Neural cell (in vitro differentiated cells): Measurements from ENCODE around the gene AKAP6. TPM values are rescaled to one million over a fixed set of nuclear protein-coding genes. Genes with fewer than 3 reads are reported as not detected.

Experiments used
- H2AFZ ChIP-seq: fragments of 200-600, 300-800 bp; sonication (generic), shearing (Covaris generic); 2 replicates; pipeline ENCODE4 v1.6.0; 2014; ENCODE audit warnings: low read depth, mild to moderate bottlenecking, antibody characterized with exemption, low read length, moderate library complexity
- H3F3A ChIP-seq: fragments of 200-600 bp; shearing (Covaris generic); 2 replicates; pipeline ENCODE4 v1.6.1; 2016; ENCODE audit warnings: mild to moderate bottlenecking, moderate library complexity, mixed read lengths, antibody characterized with exemption, low read length; ENCODE audit not compliant: insufficient read depth, poor library complexity, severe bottlenecking
- H3K27ac ChIP-seq: fragments of 200-600, 300-800 bp; sonication (generic), shearing (Covaris generic); 2 replicates; pipeline ENCODE4 v1.5.1; 2014; ENCODE audit warnings: mild to moderate bottlenecking, low read length, moderate library complexity
- H3K27me3 ChIP-seq: fragments of 300-800, 200-600 bp; sonication (generic), shearing (Covaris generic); 2 replicates; pipeline ENCODE4 v1.6.0; 2014; ENCODE audit warnings: mild to moderate bottlenecking, low read depth, low read length, moderate library complexity; ENCODE audit not compliant: insufficient read depth
- H3K36me3 ChIP-seq: fragments of 300-800, 200-600 bp; sonication (generic), shearing (Covaris generic); 2 replicates; pipeline ENCODE4 v1.5.1; 2014; ENCODE audit warnings: mild to moderate bottlenecking, antibody characterized with exemption, low read length, moderate library complexity; ENCODE audit not compliant: insufficient read depth
- H3K4me2 ChIP-seq: fragments of 300-800, 200-600 bp; sonication (generic), shearing (Covaris generic); 2 replicates; pipeline ENCODE4 v1.6.0; 2014; ENCODE audit warnings: mild to moderate bottlenecking, low read length
- H3K4me3 ChIP-seq: fragments of 300-800, 200-600 bp; sonication (generic), shearing (Covaris generic); 2 replicates; pipeline ENCODE4 v1.5.1; 2014; ENCODE audit warnings: mild to moderate bottlenecking, low read length, moderate library complexity
- H3K79me2 ChIP-seq: fragments of 200-600 bp; shearing (Covaris generic); replicated peaks from 2 replicates; pipeline ENCODE4 v1.6.0; 2014; ENCODE audit warnings: mild to moderate bottlenecking, low read length, moderate library complexity; ENCODE audit not compliant: insufficient read depth
- H3K9ac ChIP-seq: fragments of 300-800, 200-600 bp; sonication (generic), shearing (Covaris generic); 2 replicates; pipeline ENCODE4 v1.6.1; 2016; ENCODE audit warnings: mild to moderate bottlenecking, low read length, mixed read lengths
- H3K9me2 ChIP-seq: fragments of 200-600 bp; shearing (Covaris generic); 2 replicates; pipeline ENCODE4 v1.6.1; 2016; ENCODE audit warnings: mild to moderate bottlenecking, low read length, mixed read lengths; ENCODE audit not compliant: insufficient read depth
- H3K9me3 ChIP-seq: fragments of 200-600, 300-800 bp; sonication (generic), shearing (Covaris generic); 2 replicates; pipeline ENCODE4 v1.6.1; 2016; ENCODE audit warnings: mild to moderate bottlenecking, mixed run types, low read length, moderate library complexity, mixed read lengths
- H4K20me1 ChIP-seq: fragments of 200-600 bp; shearing (Covaris generic); 2 replicates; pipeline ENCODE4 v1.6.1; 2016; ENCODE audit warnings: mild to moderate bottlenecking, mixed run types; ENCODE audit not compliant: insufficient read depth
- EP300 ChIP-seq: fragments of 450-650 bp; conservative IDR thresholded peaks from 2 replicates; pipeline ENCODE4 v1.6.1; 2014; ENCODE audit warnings: antibody characterized with exemption, mild to moderate bottlenecking, moderate library complexity; ENCODE audit not compliant: poor library complexity, severe bottlenecking
- EZH2 ChIP-seq: fragments of 200-600, 300-800 bp; shearing (Covaris generic), sonication (generic); IDR thresholded peaks from 2 replicates; pipeline ENCODE4 v1.6.1; 2014; ENCODE audit warnings: antibody characterized with exemption, low read length, borderline replicate concordance, mild to moderate bottlenecking; ENCODE audit not compliant: insufficient read depth, poor library complexity, severe bottlenecking
- MXI1 ChIP-seq: fragments of 450-650 bp; conservative IDR thresholded peaks from 2 replicates; pipeline ENCODE4 v1.6.1; 2014; ENCODE audit warnings: antibody characterized with exemption, mild to moderate bottlenecking; ENCODE audit not compliant: poor library complexity, severe bottlenecking
- POLR2AphosphoS5 ChIP-seq: IDR thresholded peaks from 2 replicates; pipeline ENCODE4 v1.6.1; 2012
- RAD21 ChIP-seq: fragments of 450-650 bp; conservative IDR thresholded peaks from 2 replicates; pipeline ENCODE4 v1.6.1; 2014; ENCODE audit warnings: antibody characterized with exemption, mild to moderate bottlenecking, moderate library complexity
- REST ChIP-seq: IDR thresholded peaks from 2 replicates; pipeline ENCODE4 v1.6.1; 2012; ENCODE audit warnings: borderline replicate concordance
- SMC3 ChIP-seq: fragments of 450-650 bp; conservative IDR thresholded peaks from 2 replicates; pipeline ENCODE4 v1.6.1; 2014; ENCODE audit warnings: antibody characterized with exemption, mild to moderate bottlenecking, moderate library complexity; ENCODE audit not compliant: poor library complexity
- TAF1 ChIP-seq: IDR thresholded peaks from 2 replicates; pipeline ENCODE4 v1.6.1; 2012; ENCODE audit warnings: low read depth
- polyA plus RNA-seq: library from polyadenylated mRNA; depleted of rRNA; stranded (reverse); fragments of >200 nt; gene quantifications from 2 replicates; pipeline ENCODE4 v1.2.3, GENCODE V29; 2014
- TF ChIP-seq, protein P1 (sequence below): fragments of 450-650 bp; IDR thresholded peaks from 2 replicates; pipeline ENCODE4 v1.5.1; 2014; ENCODE audit warnings: antibody characterized with exemption, mild to moderate bottlenecking, moderate library complexity; ENCODE audit not compliant: poor library complexity, severe bottlenecking

Gene AKAP6
- polyA plus RNA-seq, 1 donor from 2014 or later: 15.8 TPM

- Histone ChIP-seq H2AFZ (no peak overlapping the region), H3K36me3 (no peaks in the 10 kb centered on the region), H3F3A (no peaks in the 10 kb centered on the region), H3K4me3 (no peak overlapping the region), H3K9me3 (no peaks in the 10 kb centered on the region), H3K27me3 (no peaks in the 10 kb centered on the region), H3K27ac (no peak overlapping the region), H3K4me2 (no peak overlapping the region), H3K79me2 (no peaks in the 10 kb centered on the region), H3K9ac (no peak overlapping the region), H4K20me1 (no peaks in the 10 kb centered on the region), H3K9me2 (no peaks in the 10 kb centered on the region)
- TF ChIP-seq, protein P1, sequence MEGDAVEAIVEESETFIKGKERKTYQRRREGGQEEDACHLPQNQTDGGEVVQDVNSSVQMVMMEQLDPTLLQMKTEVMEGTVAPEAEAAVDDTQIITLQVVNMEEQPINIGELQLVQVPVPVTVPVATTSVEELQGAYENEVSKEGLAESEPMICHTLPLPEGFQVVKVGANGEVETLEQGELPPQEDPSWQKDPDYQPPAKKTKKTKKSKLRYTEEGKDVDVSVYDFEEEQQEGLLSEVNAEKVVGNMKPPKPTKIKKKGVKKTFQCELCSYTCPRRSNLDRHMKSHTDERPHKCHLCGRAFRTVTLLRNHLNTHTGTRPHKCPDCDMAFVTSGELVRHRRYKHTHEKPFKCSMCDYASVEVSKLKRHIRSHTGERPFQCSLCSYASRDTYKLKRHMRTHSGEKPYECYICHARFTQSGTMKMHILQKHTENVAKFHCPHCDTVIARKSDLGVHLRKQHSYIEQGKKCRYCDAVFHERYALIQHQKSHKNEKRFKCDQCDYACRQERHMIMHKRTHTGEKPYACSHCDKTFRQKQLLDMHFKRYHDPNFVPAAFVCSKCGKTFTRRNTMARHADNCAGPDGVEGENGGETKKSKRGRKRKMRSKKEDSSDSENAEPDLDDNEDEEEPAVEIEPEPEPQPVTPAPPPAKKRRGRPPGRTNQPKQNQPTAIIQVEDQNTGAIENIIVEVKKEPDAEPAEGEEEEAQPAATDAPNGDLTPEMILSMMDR: no peak
- TF ChIP-seq SMC3: no peak
- TF ChIP-seq POLR2AphosphoS5: no peak
- TF ChIP-seq REST: no peak
- no peak for TF ChIP-seq TAF1
- no peak for TF ChIP-seq RAD21
- no peak for TF ChIP-seq EP300
- TF ChIP-seq EZH2: no peak
- TF ChIP-seq MXI1: no peak
Measured at GRCh38 chr14:32713856-32714255, 384.8 kb downstream of the AKAP6 start.

GRCh38 chr14:32719601-32720000 lies 390.5 kb downstream of the AKAP6 start:
- Histone ChIP-seq H2AFZ (no peak overlapping the region), H3K9ac (no peak overlapping the region), H3K9me3 (no peaks in the 10 kb centered on the region), H3K4me2 (no peak overlapping the region), H3K27ac (no peak overlapping the region), H3K36me3 (no peaks in the 10 kb centered on the region), H3K9me2 (no peaks in the 10 kb centered on the region), H3K79me2 (no peaks in the 10 kb centered on the region), H3K4me3 (no peak overlapping the region), H4K20me1 (no peaks in the 10 kb centered on the region), H3K27me3 (no peaks in the 10 kb centered on the region), H3F3A (no peaks in the 10 kb centered on the region)
- no peak for TF ChIP-seq SMC3

DNA sequence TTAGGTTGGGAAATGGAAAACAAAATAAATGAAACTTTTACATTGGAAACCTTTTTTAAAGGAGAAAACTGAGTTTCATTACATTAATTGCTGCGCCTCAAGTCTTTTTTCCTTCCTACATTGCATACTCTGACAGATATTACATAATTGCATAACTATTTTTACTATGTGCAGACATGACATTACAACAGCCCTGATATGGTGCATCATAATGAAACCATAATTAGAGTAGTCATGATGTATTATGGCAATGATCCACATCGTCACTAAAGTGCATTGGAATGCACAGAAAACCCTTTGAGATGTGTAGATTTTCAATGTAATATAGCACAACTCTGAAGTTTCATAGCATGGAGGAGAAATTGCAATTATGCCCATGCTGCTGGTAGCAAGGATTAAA lies 391.8 kb downstream of the AKAP6 start:
- TF ChIP-seq, protein P1: no peak
- no peak for TF ChIP-seq TAF1
- TF ChIP-seq RAD21: no peak
- no peak for TF ChIP-seq SMC3
- TF ChIP-seq POLR2AphosphoS5: no peak
- no peak for TF ChIP-seq MXI1
- no peak for TF ChIP-seq REST
- Histone ChIP-seq H3F3A (no peaks in the 10 kb centered on the region), H3K4me3 (no peak overlapping the region), H3K27me3 (no peaks in the 10 kb centered on the region), H2AFZ (no peak overlapping the region), H4K20me1 (no peaks in the 10 kb centered on the region), H3K9me2 (no peaks in the 10 kb centered on the region), H3K36me3 (no peaks in the 10 kb centered on the region), H3K9me3 (no peaks in the 10 kb centered on the region), H3K4me2 (no peak overlapping the region), H3K79me2 (no peaks in the 10 kb centered on the region), H3K9ac (no peak overlapping the region), H3K27ac (no peak overlapping the region)
